SK-N-SH treated with all-trans-retinoic acid at 6 μM for 48 hours (cell line): ENCODE data around the gene MED27.

Source experiments
- ATAC-seq: fragments of 200-7000 bp; cut with Tn5 transposase; 3 replicates; pipeline ENCODE4 v1.9.1; 2020; ENCODE audit warnings: mild to moderate bottlenecking, moderate library complexity
- ARNTL ChIP-seq: fragments of 450-650 bp; formaldehyde crosslinking; IDR thresholded peaks from 2 replicates; pipeline ENCODE4 v1.5.0; 2020; ENCODE audit warnings: low read depth, mild to moderate bottlenecking, moderate library complexity, borderline replicate concordance
- BACH2 ChIP-seq: fragments of 250-450 bp; sonication (Bioruptor Pico); IDR thresholded peaks from 2 replicates; pipeline ENCODE4 v1.9.0; 2021; ENCODE audit warnings: mild to moderate bottlenecking, borderline replicate concordance
- CSDC2 ChIP-seq: fragments of 250-450 bp; sonication (Bioruptor Pico); IDR thresholded peaks from 2 replicates; pipeline ENCODE4 v1.5.0; 2020; ENCODE audit warnings: mild to moderate bottlenecking, moderate library complexity
- ESRRG ChIP-seq: fragments of 250-450 bp; sonication (Bioruptor Pico); IDR thresholded peaks from 2 replicates; pipeline ENCODE4 v1.6.1; 2021; ENCODE audit warnings: mild to moderate bottlenecking
- GLIS3 ChIP-seq: fragments of 250-450 bp; sonication (Bioruptor Pico); IDR thresholded peaks from 2 replicates; pipeline ENCODE4 v1.5.0; 2020; ENCODE audit warnings: mild to moderate bottlenecking, moderate library complexity
- ISL1 ChIP-seq: fragments of 250-450 bp; sonication (Bioruptor Pico); IDR thresholded peaks from 2 replicates; pipeline ENCODE4 v2.1.2; 2022; ENCODE audit warnings: mild to moderate bottlenecking, moderate library complexity
- OSR1 ChIP-seq: fragments of 250-450 bp; sonication (Bioruptor Pico); IDR thresholded peaks from 2 replicates; pipeline ENCODE4 v1.8.0; 2022; ENCODE audit warnings: moderate library complexity, mild to moderate bottlenecking, inconsistent platforms
- PATZ1 ChIP-seq: fragments of 250-450 bp; sonication (Bioruptor Pico); IDR thresholded peaks from 2 replicates; pipeline ENCODE4 v1.8.0; 2020; ENCODE audit warnings: mild to moderate bottlenecking, moderate library complexity, borderline replicate concordance
- POU6F1 ChIP-seq: fragments of 250-450 bp; sonication (Bioruptor Pico); IDR thresholded peaks from 2 replicates; pipeline ENCODE4 v1.8.0; 2021; ENCODE audit warnings: low read depth, mild to moderate bottlenecking, moderate library complexity, borderline replicate concordance
- PPARA ChIP-seq: fragments of 250-450 bp; sonication (Bioruptor Pico); IDR thresholded peaks from 2 replicates; pipeline ENCODE4 v1.5.0; 2020; ENCODE audit warnings: mild to moderate bottlenecking, borderline replicate concordance
- RARB ChIP-seq: fragments of 250-450 bp; sonication (Bioruptor Pico); IDR thresholded peaks from 2 replicates; pipeline ENCODE4 v1.8.0; 2021; ENCODE audit warnings: mild to moderate bottlenecking, moderate library complexity
- SNAI2 ChIP-seq: fragments of 250-450 bp; sonication (Bioruptor Pico); IDR thresholded peaks from 2 replicates; pipeline ENCODE4 v1.5.0; 2020; ENCODE audit warnings: mild to moderate bottlenecking, moderate library complexity
- TCF4 ChIP-seq: fragments of 250-450 bp; sonication (Bioruptor Pico); IDR thresholded peaks from 2 replicates; pipeline ENCODE4 v1.8.0; 2021; ENCODE audit warnings: mild to moderate bottlenecking, moderate library complexity, borderline replicate concordance
- TOX ChIP-seq: fragments of 250-450 bp; sonication (Bioruptor Pico); IDR thresholded peaks from 2 replicates; pipeline ENCODE4 v1.8.0; 2021; ENCODE audit warnings: mild to moderate bottlenecking, moderate library complexity, borderline replicate concordance
- TSHZ2 ChIP-seq: fragments of 250-450 bp; sonication (Bioruptor Pico); IDR thresholded peaks from 2 replicates; pipeline ENCODE4 v1.5.0; 2020; ENCODE audit warnings: mild to moderate bottlenecking, moderate library complexity
- ZFP3 ChIP-seq: fragments of 250-450 bp; sonication (Bioruptor Pico); IDR thresholded peaks from 2 replicates; pipeline ENCODE4 v1.5.0; 2020; ENCODE audit warnings: mild to moderate bottlenecking, moderate library complexity
- ZFP30 ChIP-seq: fragments of 450-650 bp; formaldehyde crosslinking; IDR thresholded peaks from 2 replicates; pipeline ENCODE4 v1.5.0; 2022; ENCODE audit warnings: mild to moderate bottlenecking, moderate library complexity
- ZNF565 ChIP-seq: fragments of 450-650 bp; formaldehyde crosslinking; conservative IDR thresholded peaks from 2 replicates; pipeline ENCODE4 v1.5.0; 2020; ENCODE audit warnings: low read depth, mild to moderate bottlenecking, moderate library complexity
- ZNF70 ChIP-seq: fragments of 450-650 bp; formaldehyde crosslinking; IDR thresholded peaks from 2 replicates; pipeline ENCODE4 v1.5.0; 2020; ENCODE audit warnings: mild to moderate bottlenecking, moderate library complexity
- ZNF8 ChIP-seq: fragments of 450-650 bp; formaldehyde crosslinking; IDR thresholded peaks from 2 replicates; pipeline ENCODE4 v1.5.0; 2020; ENCODE audit warnings: mild to moderate bottlenecking, moderate library complexity
- TF ChIP-seq, protein P1 (sequence below): fragments of 250-450 bp; sonication (Bioruptor Pico); IDR thresholded peaks from 2 replicates; pipeline ENCODE4 v1.5.1; 2020; ENCODE audit warnings: low read depth, mild to moderate bottlenecking, moderate library complexity

Gene MED27

DNA sequence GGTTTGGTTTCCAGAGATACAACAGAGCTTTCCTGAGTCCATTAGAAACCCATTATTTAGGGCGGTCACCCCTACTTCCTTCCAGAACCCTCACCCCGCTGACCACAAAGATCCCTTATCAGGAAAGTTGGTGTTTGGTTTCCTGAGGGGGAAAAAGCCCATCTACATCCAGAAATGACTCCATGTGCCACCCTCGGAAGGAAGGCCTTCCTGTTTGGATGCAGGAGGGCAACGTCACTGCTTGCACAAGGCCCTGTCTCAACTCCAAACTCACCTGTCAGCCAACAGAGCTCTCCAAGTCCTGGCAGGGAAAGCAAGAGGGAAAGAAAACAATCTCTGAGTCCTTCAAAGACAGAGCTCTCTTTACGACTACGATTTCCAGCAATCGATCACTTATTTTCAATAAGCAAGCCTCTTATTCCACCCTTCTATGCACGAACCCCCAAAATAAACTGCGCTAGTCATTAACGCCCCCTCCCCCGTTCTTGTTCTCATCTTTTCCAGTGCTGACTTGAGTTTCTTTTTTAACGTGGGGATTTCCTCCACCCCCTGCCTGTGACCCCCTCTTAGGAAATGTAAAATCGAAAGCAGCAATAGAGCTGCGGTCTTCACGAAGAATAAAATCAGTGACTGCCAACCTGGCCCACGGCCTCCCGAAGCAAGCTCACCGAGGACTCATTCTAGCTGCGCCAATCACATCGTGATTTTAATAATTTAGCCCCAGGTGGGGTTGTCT, 46.4 kb upstream of the MED27 start:
- TF ChIP-seq ZNF70 (CRISPR knock-in tag) (no peak), BACH2 (CRISPR knock-in tag) (no peak), POU6F1 (CRISPR knock-in tag) (no peak), ZFP3 (CRISPR knock-in tag) (no peak), ZFP30 (no peak), RARB (no peak), TOX (CRISPR knock-in tag) (no peak), TSHZ2 (CRISPR knock-in tag) (no peak), PATZ1 (CRISPR knock-in tag) (no peak), CSDC2 (CRISPR knock-in tag) (no peak)
- TF ChIP-seq, protein P1, sequence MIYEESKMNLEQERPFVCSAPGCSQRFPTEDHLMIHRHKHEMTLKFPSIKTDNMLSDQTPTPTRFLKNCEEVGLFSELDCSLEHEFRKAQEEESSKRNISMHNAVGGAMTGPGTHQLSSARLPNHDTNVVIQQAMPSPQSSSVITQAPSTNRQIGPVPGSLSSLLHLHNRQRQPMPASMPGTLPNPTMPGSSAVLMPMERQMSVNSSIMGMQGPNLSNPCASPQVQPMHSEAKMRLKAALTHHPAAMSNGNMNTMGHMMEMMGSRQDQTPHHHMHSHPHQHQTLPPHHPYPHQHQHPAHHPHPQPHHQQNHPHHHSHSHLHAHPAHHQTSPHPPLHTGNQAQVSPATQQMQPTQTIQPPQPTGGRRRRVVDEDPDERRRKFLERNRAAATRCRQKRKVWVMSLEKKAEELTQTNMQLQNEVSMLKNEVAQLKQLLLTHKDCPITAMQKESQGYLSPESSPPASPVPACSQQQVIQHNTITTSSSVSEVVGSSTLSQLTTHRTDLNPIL = no peak
- no peak for ATAC-seq

GRCh38 chr9:132125361-132125760, 45.7 kb upstream of the MED27 start:
- ATAC-seq = no peak
- TF ChIP-seq ZNF70 (CRISPR knock-in tag) = no peak
- no peak for TF ChIP-seq ZNF8
- no peak for TF ChIP-seq PATZ1 (CRISPR knock-in tag)
- TF ChIP-seq GLIS3 (CRISPR knock-in tag) = no peak
- TF ChIP-seq ISL1 (CRISPR knock-in tag) = no peak
- no peak for TF ChIP-seq TCF4 (CRISPR knock-in tag)
- TF ChIP-seq ZNF565 (CRISPR knock-in tag) = no peak
- no peak for TF ChIP-seq ZFP3 (CRISPR knock-in tag)
- no peak for TF ChIP-seq ESRRG (CRISPR knock-in tag)
- TF ChIP-seq CSDC2 (CRISPR knock-in tag) = no peak
- no peak for TF ChIP-seq ZFP30
- TF ChIP-seq OSR1 = no peak
- no peak for TF ChIP-seq SNAI2 (CRISPR knock-in tag)
- no peak for TF ChIP-seq PPARA (CRISPR knock-in tag)
- no peak for TF ChIP-seq ARNTL (CRISPR knock-in tag)
- TF ChIP-seq TSHZ2 (CRISPR knock-in tag) = no peak
- TF ChIP-seq POU6F1 (CRISPR knock-in tag) = no peak
- no peak for TF ChIP-seq RARB
- no peak for TF ChIP-seq TOX (CRISPR knock-in tag)
- TF ChIP-seq, protein P1 = no peak
- TF ChIP-seq, all 23 proteins: peak for 0
